ENCODE measurements around the gene VPREB1. TPM values are rescaled to one million over a fixed set of nuclear protein-coding genes. Genes with fewer than 3 reads are reported as not detected.

Gene VPREB1
- total RNA-seq, 1 donor from 2014 or later, result not detected

DNA sequence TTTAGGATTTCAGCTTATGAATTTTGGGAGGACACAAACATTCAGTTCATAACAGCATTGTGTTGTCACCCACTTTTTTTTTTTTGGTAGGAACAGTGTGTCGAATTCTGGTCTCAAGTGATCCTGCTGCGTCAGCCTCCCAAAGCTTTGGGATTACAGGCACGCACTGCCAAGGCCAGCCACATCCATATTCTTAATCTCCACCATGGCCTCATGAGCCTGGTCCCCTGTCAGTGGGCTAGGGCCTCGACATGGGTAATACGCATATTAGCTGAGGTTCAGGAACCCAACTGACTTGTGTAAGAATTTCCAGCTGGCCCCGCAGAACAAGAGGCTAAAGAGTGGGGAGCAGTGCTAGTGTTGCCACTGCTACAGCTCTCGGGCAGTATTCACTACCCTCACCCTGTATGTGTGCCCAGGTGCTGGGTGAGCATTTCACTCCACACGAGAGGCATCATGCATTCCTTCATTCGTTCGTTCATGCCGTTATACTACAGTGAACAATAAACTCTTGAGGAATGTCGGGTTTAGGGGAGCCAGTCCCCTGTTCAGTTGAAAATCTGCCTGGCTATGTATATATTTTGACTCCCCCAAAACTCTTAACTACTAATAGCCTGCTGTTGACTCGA is 5.2 kb upstream of the VPREB1 start:
- DNase-seq (no peak), ATAC-seq (no peak)
- no peaks in the 10 kb centered on the region for H3K36me3 ChIP-seq
- intact Hi-C loops (cut with DNase I), result no loop called here
- no peaks in the 10 kb centered on the region for H3K9me3 ChIP-seq
- H3K27ac ChIP-seq, result no peak overlapping the region
- peaks cover 19% of the 10 kb centered on the region for H3K27me3 ChIP-seq
- no peak overlapping the region for H3K4me3 ChIP-seq
- no peaks in the 10 kb centered on the region for H3K4me1 ChIP-seq
- no peak for TF ChIP-seq CTCF (IDR thresholded peaks at IDR 0.05)

DNA sequence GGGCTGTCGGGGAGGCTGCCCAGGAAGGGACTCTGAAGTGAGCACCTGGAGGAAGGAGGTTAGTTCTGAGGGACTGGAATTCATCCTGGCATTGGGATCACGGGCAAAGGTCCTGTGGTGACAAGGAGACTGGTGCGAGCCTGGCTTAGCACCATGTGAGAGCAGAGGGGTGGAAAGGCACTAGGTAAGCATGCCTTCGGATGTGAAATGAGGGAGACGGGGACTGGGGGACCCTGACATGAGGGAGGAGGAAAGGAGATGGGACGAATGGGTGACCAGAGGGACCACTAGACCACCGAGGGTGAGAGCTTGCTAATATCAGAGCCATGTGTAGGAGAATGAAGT is 3.1 kb upstream of the VPREB1 start:
- H3K36me3 ChIP-seq, result no peaks in the 10 kb centered on the region
- peaks cover 26% of the 10 kb centered on the region for H3K27me3 ChIP-seq
- ATAC-seq (no peak), DNase-seq (no peak)
- no peaks in the 10 kb centered on the region for H3K9me3 ChIP-seq
- no peaks in the 10 kb centered on the region for H3K4me1 ChIP-seq
- no peak for TF ChIP-seq CTCF (IDR thresholded peaks at IDR 0.05)
- H3K27ac ChIP-seq, result no peak overlapping the region
- intact Hi-C loops (cut with DNase I), result no loop called here
- H3K4me3 ChIP-seq, result no peak overlapping the region

DNA sequence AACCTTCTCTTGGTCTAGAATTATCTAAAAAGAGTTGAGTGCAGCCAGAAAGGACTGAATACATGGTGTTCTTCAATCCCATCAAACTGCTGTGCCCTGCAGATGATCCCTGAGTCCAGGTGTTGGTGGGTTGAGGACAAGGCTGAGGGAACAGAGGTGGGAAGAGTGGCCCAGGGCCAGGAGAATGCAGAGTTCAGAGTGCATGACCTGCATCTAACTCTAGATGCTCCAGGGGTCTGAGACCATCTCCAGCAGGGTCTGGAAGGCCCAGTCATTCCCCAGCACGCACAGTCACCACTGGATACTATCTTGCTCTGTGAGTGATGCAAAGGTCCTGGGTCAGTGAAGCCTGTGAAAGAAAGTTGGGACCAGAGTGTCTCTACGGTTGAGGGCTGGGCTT is 2.1 kb upstream of the VPREB1 start:
- H3K9me3 ChIP-seq, result no peaks in the 10 kb centered on the region
- intact Hi-C loops (cut with DNase I), result no loop called here
- no peak for TF ChIP-seq CTCF (IDR thresholded peaks at IDR 0.05)

GRCh38 chr22:22243033-22243680 is 1.4 kb upstream of the VPREB1 start:
- no peak overlapping the region for H3K27ac ChIP-seq
- no peak for TF ChIP-seq CTCF (IDR thresholded peaks at IDR 0.05)
- intact Hi-C loops (cut with DNase I), result no loop called here
- H3K36me3 ChIP-seq, result no peaks in the 10 kb centered on the region
- no peaks in the 10 kb centered on the region for H3K4me1 ChIP-seq
- H3K4me3 ChIP-seq, result no peak overlapping the region
- peaks cover 26% of the 10 kb centered on the region for H3K27me3 ChIP-seq
- no peak for ATAC-seq
- no peaks in the 10 kb centered on the region for H3K9me3 ChIP-seq
- no peak for DNase-seq

More for the DNA sequence above, 2.1 kb upstream of the VPREB1 start:
- no peak overlapping the region for H3K27ac ChIP-seq
- H3K4me1 ChIP-seq, result no peaks in the 10 kb centered on the region
- peaks cover 26% of the 10 kb centered on the region for H3K27me3 ChIP-seq
- H3K4me3 ChIP-seq, result no peak overlapping the region
- no peaks in the 10 kb centered on the region for H3K36me3 ChIP-seq
- ATAC-seq (no peak), DNase-seq (no peak)

- peaks cover 22% of the 10 kb centered on the region for H3K27me3 ChIP-seq
- no peaks in the 10 kb centered on the region for H3K4me1 ChIP-seq
- no peak overlapping the region for H3K27ac ChIP-seq
- DNase-seq, result no peak
- no peaks in the 10 kb centered on the region for H3K36me3 ChIP-seq
- TF ChIP-seq CTCF (IDR thresholded peaks at IDR 0.05), result no peak
- no peak for ATAC-seq
- intact Hi-C loops (cut with DNase I), result no loop called here
- no peaks in the 10 kb centered on the region for H3K9me3 ChIP-seq
- H3K4me3 ChIP-seq, result no peak overlapping the region
Measured at GRCh38 chr22:22245256-22245909, 797 bp downstream of the VPREB1 start.

All from upper lobe of right lung (tissue), 1 donor.